Spleen (tissue), 11 donors: ENCODE measurements around the gene SLC44A1. TPM values are rescaled to one million over a fixed set of nuclear protein-coding genes. Genes with fewer than 3 reads are reported as not detected.

Experiments
- DNase-seq: peaks from one replicate; pipeline ENCODE4 v3.0.0-alpha.2; 2020
- H3K27ac ChIP-seq, 8 donors: fragments of 200-600 bp; sonication (generic) in 7 of 8; 1 replicate in 4 of 8; 2 replicates in 4 of 8; pipeline versions ENCODE4 v1.5.0 to v1.8.0; 2016 to 2021; ENCODE audit warnings: inconsistent platforms in 4 of 8, mild to moderate bottlenecking in 4 of 8, moderate library complexity in 1 of 8
- H3K27me3 ChIP-seq, 7 donors: fragments of 200-600 bp; sonication (generic) in 6 of 7; replicated peaks in 1 of 7; 1 replicate in 4 of 7; 2 replicates in 3 of 7; pipeline versions ENCODE4 v1.5.0 to v1.8.0; 2016 to 2021; ENCODE audit warnings: inconsistent platforms in 3 of 7, mild to moderate bottlenecking in 1 of 7
- H3K36me3 ChIP-seq, 6 donors: fragments of 200-600 bp; sonication (generic) in 5 of 6; 1 replicate in 4 of 6; 2 replicates in 2 of 6; pipeline versions ENCODE4 v1.5.0 to v1.8.0; 2016 to 2021; ENCODE audit warnings: inconsistent platforms in 2 of 6
- H3K4me1 ChIP-seq, 6 donors: fragments of 200-600 bp; sonication (generic) in 5 of 6; 1 replicate in 3 of 6; 2 replicates in 3 of 6; pipeline versions ENCODE4 v1.5.0 to v1.8.0; 2016 to 2021; ENCODE audit warnings: inconsistent platforms in 3 of 6
- H3K4me3 ChIP-seq, 8 donors: fragments of 200-600 bp; sonication (generic) in 7 of 8; 1 replicate in 4 of 8; 2 replicates in 4 of 8; pipeline versions ENCODE4 v1.5.0 to v1.8.0; 2016 to 2021; ENCODE audit warnings: inconsistent platforms in 4 of 8, mild to moderate bottlenecking in 4 of 8, moderate library complexity in 2 of 8
- H3K9me3 ChIP-seq, 8 donors: fragments of 200-600 bp; sonication (generic) in 7 of 8; 1 replicate in 4 of 8; 2 replicates in 4 of 8; pipeline versions ENCODE4 v1.5.0 to v1.8.0; 2016 to 2021; ENCODE audit warnings: inconsistent platforms in 4 of 8
- CTCF ChIP-seq, 11 experiments: fragments of 200-600 bp in 7 of 11; fragments of 450-650 bp in 4 of 11; sonication (generic) in 4 of 11; IDR thresholded peaks in 8 of 11; conservative IDR thresholded peaks in 3 of 11; 1 replicate in 7 of 11; 2 replicates in 4 of 11; pipeline versions ENCODE4 v1.4.0 to v1.8.0; 2016 to 2021; ENCODE audit warnings: antibody characterized with exemption in 11 of 11, inconsistent platforms in 4 of 11, mild to moderate bottlenecking in 1 of 11
- POLR2A ChIP-seq, 3 donors: fragments of 450-650 bp; IDR thresholded peaks; one replicate each; pipeline ENCODE4 v1.5.1; 2017; ENCODE audit warnings: antibody characterized with exemption in 3 of 3, mild to moderate bottlenecking in 1 of 3
- POLR2AphosphoS5 ChIP-seq, 3 donors: sonication (generic); formaldehyde crosslinking; IDR thresholded peaks; one replicate each; pipeline ENCODE4 v1.5.1; 2017; ENCODE audit warnings: antibody characterized with exemption in 3 of 3
- WGBS, 5 donors: extraction: QIAGEN DNeasy Blood & Tissue Kit in 3 of 5; methylation state at CpG; one replicate each; pipeline versions ENCODE4 v1.1.5 to v1.1.7; 2013 to 2018; 5-methylcytosine and 5-hydroxymethylcytosine counted together
- intact Hi-C: fragments of 100-400 bp; cut with DNase I; formaldehyde crosslinking; loops from one replicate; pipeline ENCODE4 v1.15.0; 2023; ENCODE audit warnings: low total_unique reads
- polyA plus RNA-seq, 3 donors: library from polyadenylated mRNA; stranded (reverse); fragments of 200-250 nt; gene quantifications; one replicate each; pipeline ENCODE4 v1.2.1, GENCODE V29; 2013
- total RNA-seq, 7 donors: library from RNA; depleted of rRNA in 3 of 7; stranded (reverse); fragments of >200 nt in 3 of 7; fragmentation: NEBNext Ultra II Directional in 4 of 7; extraction: Animal tissue kit (Norgen Biotek cat#: 25700) in 4 of 7; gene quantifications; one replicate each; pipeline versions ENCODE4 v1.1.0 to v1.2.1, GENCODE V29; 2016 to 2021
- donor health status: healthy with polysubstance abuse.
- donor health status: DM: no; HTN: no; CAD: no; lungs with moderate emphysema.
- donor health status: DM: no; HTN: no; CAD: no.
- donor health status: Bipolar disorder and iron deficiency.
- donor health status: healthy.
- donor health status: DM: no; HTN: no; CAD: no.
- donor health status: DM: yes; HTN: yes; CAD: no.

The SLC44A1 gene
- total and polyA plus RNA-seq, 10 donors: 3.1 to 27.5 (median 21.9) TPM

- intact Hi-C loops: no loop called here
- Histone ChIP-seq H3K36me3 (no peaks in the 10 kb centered on the region), H3K4me1 (peaks cover 0 to 6% (median 0%) of the 10 kb centered on the region in 6 donors), H3K27ac (no peak overlapping the region), H3K4me3 (no peak overlapping the region), H3K27me3 (peaks cover 0 to 16% (median 0%) of the 10 kb centered on the region in 7 donors), H3K9me3 (no peaks in the 10 kb centered on the region)
- no peak for DNase-seq
- WGBS, 5 donors: 82 to 98% (median 94%) methylated on average over 2 of the region's 2 CpGs
- no peak for TF ChIP-seq POLR2A (IDR thresholded peaks at IDR 0.05)
- no peak for TF ChIP-seq POLR2AphosphoS5 (IDR thresholded peaks at IDR 0.05)
- no peak for TF ChIP-seq CTCF (IDR thresholded peaks at IDR 0.05 in 8 of 11, conservative IDR thresholded peaks at IDR 0.05 in 3 of 11)
These were observed 154.7 kb downstream of the SLC44A1 start for GRCh38 chr9:105399117-105399516.

- H3K27ac ChIP-seq: no peak overlapping the region
- peaks cover 0 to 24% (median 0%) of the 10 kb centered on the region in 7 donors for H3K27me3 ChIP-seq
- H3K4me3 ChIP-seq: no peak overlapping the region
- 38 to 68% (median 54%) methylated on average over 3 of the region's 3 CpGs for WGBS, 5 donors
- H3K36me3 ChIP-seq: no peaks in the 10 kb centered on the region
- TF ChIP-seq CTCF (IDR thresholded peaks at IDR 0.05 in 8 of 11, conservative IDR thresholded peaks at IDR 0.05 in 3 of 11) (no peak), POLR2A (IDR thresholded peaks at IDR 0.05) (no peak), POLR2AphosphoS5 (IDR thresholded peaks at IDR 0.05) (no peak)
- peaks cover 4 to 30% (median 14%) of the 10 kb centered on the region in 6 donors for H3K4me1 ChIP-seq
- no peak for DNase-seq
- no peaks in the 10 kb centered on the region for H3K9me3 ChIP-seq
- intact Hi-C loops: no loop called here
These were observed 157.2 kb downstream of the SLC44A1 start for GRCh38 chr9:105401651-105402050.

- no peak for TF ChIP-seq CTCF (IDR thresholded peaks at IDR 0.05 in 8 of 11, conservative IDR thresholded peaks at IDR 0.05 in 3 of 11)
- no peak for TF ChIP-seq POLR2A (IDR thresholded peaks at IDR 0.05)
- no peak for TF ChIP-seq POLR2AphosphoS5 (IDR thresholded peaks at IDR 0.05)
- peaks cover 0 to 3% (median 0%) of the 10 kb centered on the region in 8 donors for H3K9me3 ChIP-seq
- no peaks in the 10 kb centered on the region for H3K36me3 ChIP-seq
- no peak for DNase-seq
- peaks cover 0 to 24% (median 0%) of the 10 kb centered on the region in 7 donors for H3K27me3 ChIP-seq
- H3K27ac ChIP-seq: no peak overlapping the region
- intact Hi-C loops: no loop called here
- H3K4me3 ChIP-seq: no peak overlapping the region
- WGBS, 5 donors: 87 to 92% (median 88%) methylated on average over 6 of the region's 6 CpGs
- H3K4me1 ChIP-seq: peaks cover 4 to 30% (median 14%) of the 10 kb centered on the region in 6 donors
These were observed 159.2 kb downstream of the SLC44A1 start for GRCh38 chr9:105403552-105404248.

GRCh38 chr9:105405514-105406131 lies 161.2 kb downstream of the SLC44A1 start:
- TF ChIP-seq CTCF (IDR thresholded peaks at IDR 0.05 in 8 of 11, conservative IDR thresholded peaks at IDR 0.05 in 3 of 11) (no peak), POLR2AphosphoS5 (IDR thresholded peaks at IDR 0.05) (no peak), POLR2A (IDR thresholded peaks at IDR 0.05) (no peak)
- Histone ChIP-seq H3K27me3 (peaks cover 0 to 24% (median 0%) of the 10 kb centered on the region in 7 donors), H3K4me1 (peaks cover 4 to 30% (median 14%) of the 10 kb centered on the region in 6 donors), H3K9me3 (peaks cover 0 to 20% (median 8%) of the 10 kb centered on the region in 8 donors), H3K36me3 (no peaks in the 10 kb centered on the region), H3K4me3 (no peak overlapping the region), H3K27ac (no peak overlapping the region)
- 10 to 13% (median 12%) methylated on average over 6 of the region's 6 CpGs for WGBS, 5 donors
- no peak for DNase-seq
- intact Hi-C loops: no loop called here
